GM10266 (cell line): ENCODE measurements around the gene PYM1.
"Not testable (repeated sequence)": the region's sequence is repeated elsewhere in the genome, so short reads cannot be mapped to it uniquely, and the experiment has no call there.

Source experiments
- DNase-seq: peaks from one replicate; pipeline ENCODE4 v3.0.0; 2012; ENCODE audit errors: extremely low spot score
- CTCF ChIP-seq: IDR thresholded peaks from 2 replicates; pipeline ENCODE4 v1.5.1; 2012; ENCODE audit warnings: mild to moderate bottlenecking, low read depth; ENCODE audit not compliant: control insufficient read depth, insufficient read depth; ENCODE audit errors: missing control alignments

The PYM1 gene

GRCh38 chr12:55926738-55927587 lies 731 bp downstream of the PYM1 start:
- peak; percentile 92 for DNase-seq
- TF ChIP-seq CTCF: peak; percentile 77

- DNase-seq: no peak
- no peak for TF ChIP-seq CTCF
Measured at GRCh38 chr12:55925870-55926737, 1.6 kb downstream of the PYM1 start.

GRCh38 chr12:55925371-55925770 lies 2.3 kb downstream of the PYM1 start:
- TF ChIP-seq CTCF: no peak
- no peak for DNase-seq

GRCh38 chr12:55923648-55924047 lies 4.0 kb downstream of the PYM1 start:
- not testable (repeated sequence) for DNase-seq

- TF ChIP-seq CTCF: no peak
Measured at GRCh38 chr12:55922126-55922525, 5.6 kb downstream of the PYM1 start.

GRCh38 chr12:55919032-55919431 lies 8.7 kb downstream of the PYM1 start:
- not testable (repeated sequence) for DNase-seq

More at GRCh38 chr12:55922126-55922525, 5.6 kb downstream of the PYM1 start:
- DNase-seq: no peak

- no peak for TF ChIP-seq CTCF
- DNase-seq: no peak
Measured at GRCh38 chr12:55915482-55915859, 12.2 kb downstream of the PYM1 start.

GRCh38 chr12:55912908-55913307 lies 14.8 kb downstream of the PYM1 start:
- no peak for DNase-seq
- no peak for TF ChIP-seq CTCF
